ENCODE data around the gene SLC4A1AP. TPM values are rescaled to one million over a fixed set of nuclear protein-coding genes. Genes with fewer than 3 reads are reported as not detected.

SLC4A1AP gene
- total RNA-seq, 1 experiment from 2014 or later: 29.7 TPM

GRCh38 chr2:27690052-27690451 lies 26.4 kb downstream of the SLC4A1AP start:
- TF ChIP-seq CTCF (conservative IDR thresholded peaks at IDR 0.05; ENCODE audit: low read depth, low read length) (no peak), EZH2 (IDR thresholded peaks at IDR 0.05; ENCODE audit: borderline replicate concordance, low read depth, low read length, poor library complexity, severe bottlenecking) (no peak)
- BruUV-seq (replicated peaks): no TSS peak
- Histone ChIP-seq H3K4me1 (ENCODE audit: insufficient read depth, low read length, poor library complexity, severe bottlenecking) (no peaks in the 10 kb centered on the region), H3K9me3 (ENCODE audit: low read depth, low read length, poor library complexity, severe bottlenecking) (no peaks in the 10 kb centered on the region), H3K27ac (ENCODE audit: low read depth, low read length, poor library complexity, severe bottlenecking) (no peak overlapping the region), H3K4me3 (ENCODE audit: low read depth, low read length, poor library complexity, severe bottlenecking) (no peak overlapping the region), H3K36me3 (ENCODE audit: insufficient read depth, low read length, poor library complexity, severe bottlenecking) (peaks cover 13% of the 10 kb centered on the region), H3K27me3 (replicated peaks; ENCODE audit: insufficient read depth, low read depth, low read length, poor library complexity) (no peaks in the 10 kb centered on the region)
- intact Hi-C loops (cut with micrococcal nuclease; ENCODE audit: unreplicated experiment): no loop called here
- no peak for DNase-seq (ENCODE audit: low spot score)
- CTCF ChIA-PET: interaction anchor here (0.6 kb wide), 1 partner anchor 674 kb away, joined by 3 read pairs; no protein-coding TSS in a partner anchor
- POLR2A ChIA-PET (ENCODE audit: low non-redundant PET): no interaction called here

GRCh38 chr2:27697660-27698059 lies 34.0 kb downstream of the SLC4A1AP start:
- ChIA-PET POLR2A (ENCODE audit: low non-redundant PET) (no interaction called here), CTCF (no interaction called here)
- no peak overlapping the region for H3K4me3 ChIP-seq (ENCODE audit: low read depth, low read length, poor library complexity, severe bottlenecking)
- TF ChIP-seq CTCF (conservative IDR thresholded peaks at IDR 0.05; ENCODE audit: low read depth, low read length) (no peak), EZH2 (IDR thresholded peaks at IDR 0.05; ENCODE audit: borderline replicate concordance, low read depth, low read length, poor library complexity, severe bottlenecking) (no peak)
- no peak for DNase-seq (ENCODE audit: low spot score)
- BruUV-seq (replicated peaks): no TSS peak
- H3K27me3 ChIP-seq (replicated peaks; ENCODE audit: insufficient read depth, low read depth, low read length, poor library complexity): no peaks in the 10 kb centered on the region
- intact Hi-C loops (cut with micrococcal nuclease; ENCODE audit: unreplicated experiment): no loop called here
- no peaks in the 10 kb centered on the region for H3K9me3 ChIP-seq (ENCODE audit: low read depth, low read length, poor library complexity, severe bottlenecking)
- H3K36me3 ChIP-seq (ENCODE audit: insufficient read depth, low read length, poor library complexity, severe bottlenecking): no peaks in the 10 kb centered on the region
- no peaks in the 10 kb centered on the region for H3K4me1 ChIP-seq (ENCODE audit: insufficient read depth, low read length, poor library complexity, severe bottlenecking)
- no peak overlapping the region for H3K27ac ChIP-seq (ENCODE audit: low read depth, low read length, poor library complexity, severe bottlenecking)

GRCh38 chr2:27701676-27702075 lies 38.0 kb downstream of the SLC4A1AP start:
- Histone ChIP-seq H3K4me1 (ENCODE audit: insufficient read depth, low read length, poor library complexity, severe bottlenecking) (no peaks in the 10 kb centered on the region), H3K36me3 (ENCODE audit: insufficient read depth, low read length, poor library complexity, severe bottlenecking) (no peaks in the 10 kb centered on the region), H3K9me3 (ENCODE audit: low read depth, low read length, poor library complexity, severe bottlenecking) (no peaks in the 10 kb centered on the region), H3K4me3 (ENCODE audit: low read depth, low read length, poor library complexity, severe bottlenecking) (no peak overlapping the region), H3K27me3 (replicated peaks; ENCODE audit: insufficient read depth, low read depth, low read length, poor library complexity) (no peaks in the 10 kb centered on the region), H3K27ac (ENCODE audit: low read depth, low read length, poor library complexity, severe bottlenecking) (no peak overlapping the region)
- no TSS peak for BruUV-seq (replicated peaks)
- peak; percentile 30 for DNase-seq (ENCODE audit: low spot score)
- ChIA-PET POLR2A (ENCODE audit: low non-redundant PET) (no interaction called here), CTCF (no interaction called here)
- intact Hi-C loops (cut with micrococcal nuclease; ENCODE audit: unreplicated experiment): loop anchor here (5.0 kb wide), 2 partner anchors 691 to 751 kb away; partner anchors contain the start of gene FOSL2
- no peak for TF ChIP-seq CTCF (conservative IDR thresholded peaks at IDR 0.05; ENCODE audit: low read depth, low read length)
- no peak for TF ChIP-seq EZH2 (IDR thresholded peaks at IDR 0.05; ENCODE audit: borderline replicate concordance, low read depth, low read length, poor library complexity, severe bottlenecking)

Measured in A673 (cell line).